Prostate gland (tissue), 2 donors: ENCODE data around the gene AGL. TPM values are rescaled to one million over a fixed set of nuclear protein-coding genes. Genes with fewer than 3 reads are reported as not detected.

Experiments used
- DNase-seq: peaks from one replicate; pipeline ENCODE4 v3.0.0-alpha.2; 2019; ENCODE audit warnings: low spot score
- H3K27ac ChIP-seq, 2 donors: fragments of 200-600 bp; sonication (generic); 2 replicates each; pipeline ENCODE4 v1.5.1; 2017 to 2019
- H3K27me3 ChIP-seq: fragments of 200-600 bp; sonication (generic); replicated peaks from 2 replicates; pipeline ENCODE4 v1.5.1; 2019; ENCODE audit not compliant: insufficient read depth
- H3K36me3 ChIP-seq, 2 donors: fragments of 200-600 bp; sonication (generic); 1 replicate in 1 of 2; 2 replicates in 1 of 2; pipeline versions ENCODE4 v1.5.1 to v1.8.1; 2017 to 2019
- H3K4me1 ChIP-seq: fragments of 200-600 bp; sonication (generic); replicated peaks from 2 replicates; pipeline ENCODE4 v1.5.1; 2019
- H3K4me3 ChIP-seq, 2 donors: fragments of 200-600 bp; sonication (generic); 2 replicates each; pipeline ENCODE4 v1.5.1; 2017 to 2019
- H3K9me3 ChIP-seq: fragments of 200-600 bp; sonication (generic); 2 replicates; pipeline ENCODE4 v1.5.1; 2017
- POLR2A ChIP-seq: fragments of 450-650 bp; IDR thresholded peaks from one replicate; pipeline ENCODE4 v1.6.1; 2016; ENCODE audit warnings: antibody characterized with exemption, mild to moderate bottlenecking
- POLR2AphosphoS5 ChIP-seq: sonication (generic); formaldehyde crosslinking; IDR thresholded peaks from one replicate; pipeline ENCODE4 v1.6.1; 2017; ENCODE audit warnings: antibody characterized with exemption
- WGBS: methylation state at CpG from one replicate; pipeline ENCODE4 v1.1.5; 2018; 5-methylcytosine and 5-hydroxymethylcytosine counted together
- intact Hi-C: fragments of 100-400 bp; cut with DNase I; formaldehyde crosslinking; loops from one replicate; pipeline ENCODE4 v1.14.2; 2022
- total RNA-seq, 2 donors: library from RNA; depleted of rRNA; stranded (reverse); fragments of >200 nt; gene quantifications; one replicate each; pipeline ENCODE4 v1.1.0, GENCODE V29; 2016
- TF ChIP-seq, protein P1 (sequence below), 4 experiments: fragments of 200-600 bp in 2 of 4; fragments of 450-650 bp in 2 of 4; sonication (generic) in 2 of 4; IDR thresholded peaks; 1 replicate in 3 of 4; 2 replicates in 1 of 4; pipeline ENCODE4 v1.5.1; 2016 to 2019; ENCODE audit warnings: antibody characterized with exemption in 4 of 4, mild to moderate bottlenecking in 2 of 4, moderate library complexity in 2 of 4

AGL gene
- total RNA-seq, 2 donors from 2014 or later: 17.6 to 28.6 TPM

GRCh38 chr1:99811747-99812146 lies 38.4 kb upstream of the AGL start:
- no peaks in the 10 kb centered on the region for H3K4me1 ChIP-seq
- 95% methylated on average over 1 of the region's 1 CpG for WGBS
- TF ChIP-seq, protein P1, sequence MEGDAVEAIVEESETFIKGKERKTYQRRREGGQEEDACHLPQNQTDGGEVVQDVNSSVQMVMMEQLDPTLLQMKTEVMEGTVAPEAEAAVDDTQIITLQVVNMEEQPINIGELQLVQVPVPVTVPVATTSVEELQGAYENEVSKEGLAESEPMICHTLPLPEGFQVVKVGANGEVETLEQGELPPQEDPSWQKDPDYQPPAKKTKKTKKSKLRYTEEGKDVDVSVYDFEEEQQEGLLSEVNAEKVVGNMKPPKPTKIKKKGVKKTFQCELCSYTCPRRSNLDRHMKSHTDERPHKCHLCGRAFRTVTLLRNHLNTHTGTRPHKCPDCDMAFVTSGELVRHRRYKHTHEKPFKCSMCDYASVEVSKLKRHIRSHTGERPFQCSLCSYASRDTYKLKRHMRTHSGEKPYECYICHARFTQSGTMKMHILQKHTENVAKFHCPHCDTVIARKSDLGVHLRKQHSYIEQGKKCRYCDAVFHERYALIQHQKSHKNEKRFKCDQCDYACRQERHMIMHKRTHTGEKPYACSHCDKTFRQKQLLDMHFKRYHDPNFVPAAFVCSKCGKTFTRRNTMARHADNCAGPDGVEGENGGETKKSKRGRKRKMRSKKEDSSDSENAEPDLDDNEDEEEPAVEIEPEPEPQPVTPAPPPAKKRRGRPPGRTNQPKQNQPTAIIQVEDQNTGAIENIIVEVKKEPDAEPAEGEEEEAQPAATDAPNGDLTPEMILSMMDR (IDR thresholded peaks at IDR 0.05): no peak
- no peak for TF ChIP-seq POLR2A
- no peak for TF ChIP-seq POLR2AphosphoS5
- H3K4me3 ChIP-seq: no peak overlapping the region
- H3K27ac ChIP-seq: no peak overlapping the region
- no peak for DNase-seq
- no peaks in the 10 kb centered on the region for H3K36me3 ChIP-seq
- H3K27me3 ChIP-seq: no peaks in the 10 kb centered on the region
- H3K9me3 ChIP-seq: no peaks in the 10 kb centered on the region
- intact Hi-C loops: no loop called here

DNA sequence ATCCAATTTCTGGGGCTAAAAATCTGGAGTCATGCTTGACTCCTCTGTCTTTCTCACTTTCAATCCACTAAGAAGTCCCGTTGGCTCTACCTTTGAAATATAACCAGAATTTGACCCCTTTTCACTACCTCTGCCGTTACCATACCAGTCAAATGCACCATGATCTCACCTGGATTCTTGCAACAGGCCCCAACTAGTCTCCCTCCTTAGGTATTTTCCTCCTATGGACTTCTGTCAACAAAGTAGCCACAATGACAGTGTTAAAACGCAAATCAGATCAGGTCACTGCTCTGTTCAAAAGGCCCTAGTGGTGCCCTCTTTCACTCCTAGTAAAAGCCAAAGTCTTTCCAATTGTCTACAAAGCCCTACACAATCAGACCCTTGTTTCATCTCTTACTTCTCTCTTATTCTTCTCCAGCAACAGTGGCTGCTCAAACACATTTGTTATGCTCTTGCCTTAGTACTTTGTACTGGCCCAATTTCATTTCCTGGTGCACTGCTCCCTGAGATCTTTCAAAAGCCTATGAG lies 35.7 kb upstream of the AGL start:
- intact Hi-C loops: no loop called here
- no peak overlapping the region for H3K4me3 ChIP-seq
- H3K36me3 ChIP-seq: no peaks in the 10 kb centered on the region
- H3K4me1 ChIP-seq: no peaks in the 10 kb centered on the region
- DNase-seq: no peak
- no peak overlapping the region for H3K27ac ChIP-seq
- TF ChIP-seq POLR2AphosphoS5 (no peak), POLR2A (no peak)
- TF ChIP-seq, protein P1 (IDR thresholded peaks at IDR 0.05): no peak
- no peaks in the 10 kb centered on the region for H3K9me3 ChIP-seq
- H3K27me3 ChIP-seq: no peaks in the 10 kb centered on the region
- WGBS: 48% methylated on average over 3 of the region's 3 CpGs

GRCh38 chr1:99816656-99817055 lies 33.5 kb upstream of the AGL start:
- TF ChIP-seq POLR2AphosphoS5 (no peak), POLR2A (no peak)
- TF ChIP-seq, protein P1 (IDR thresholded peaks at IDR 0.05): no peak
- 70% methylated on average over 8 of the region's 8 CpGs for WGBS
- Histone ChIP-seq H3K27me3 (no peaks in the 10 kb centered on the region), H3K9me3 (no peaks in the 10 kb centered on the region), H3K4me3 (no peak overlapping the region), H3K36me3 (no peaks in the 10 kb centered on the region), H3K4me1 (no peaks in the 10 kb centered on the region), H3K27ac (no peak overlapping the region)
- DNase-seq: no peak
- intact Hi-C loops: no loop called here

- Histone ChIP-seq H3K36me3 (no peaks in the 10 kb centered on the region), H3K4me3 (no peak overlapping the region), H3K27ac (no peak overlapping the region), H3K27me3 (no peaks in the 10 kb centered on the region), H3K9me3 (no peaks in the 10 kb centered on the region), H3K4me1 (no peaks in the 10 kb centered on the region)
- TF ChIP-seq, protein P1 (IDR thresholded peaks at IDR 0.05): no peak
- no peak for TF ChIP-seq POLR2AphosphoS5
- 88% methylated on average over 3 of the region's 3 CpGs for WGBS
- intact Hi-C loops: no loop called here
- DNase-seq: no peak
Measured at GRCh38 chr1:99818063-99818699, 32.0 kb upstream of the AGL start.

GRCh38 chr1:99820546-99820945 lies 29.6 kb upstream of the AGL start:
- H3K9me3 ChIP-seq: no peaks in the 10 kb centered on the region
- H3K4me1 ChIP-seq: no peaks in the 10 kb centered on the region
- H3K27ac ChIP-seq: no peak overlapping the region
- H3K4me3 ChIP-seq: no peak overlapping the region
- no peak for TF ChIP-seq POLR2AphosphoS5
- no peak for TF ChIP-seq POLR2A
- TF ChIP-seq, protein P1 (IDR thresholded peaks at IDR 0.05): no peak
- no peak for DNase-seq
- intact Hi-C loops: no loop called here
- H3K36me3 ChIP-seq: no peaks in the 10 kb centered on the region
- 61% methylated on average over 4 of the region's 4 CpGs for WGBS
- no peaks in the 10 kb centered on the region for H3K27me3 ChIP-seq
